Measurements from ENCODE around the gene SERPINB6. TPM values are rescaled to one million over a fixed set of nuclear protein-coding genes. Genes with fewer than 3 reads are reported as not detected.
"Not testable (repeated sequence)": the region's sequence is repeated elsewhere in the genome, so short reads cannot be mapped to it uniquely, and the experiment has no call there.

The SERPINB6 gene
- total RNA-seq, 1 donor from 2014 or later = 56.1 TPM

GRCh38 chr6:2973676-2974075, 2.3 kb upstream of the SERPINB6 start:
- ChIA-PET CTCF (no interaction called here), POLR2A (no interaction called here)
- Mint-ChIP-seq H3K4me1 (peaks cover 25% of the 10 kb centered on the region), H3K36me3 (ENCODE audit: low read depth) (no peaks in the 10 kb centered on the region), H3K27me3 (peaks cover 7% of the 10 kb centered on the region), H3K4me3 (peak overlapping the region; percentile 5), H3K27ac (no peak overlapping the region), H3K9me3 (no peaks in the 10 kb centered on the region)
- no peak for TF ChIP-seq CTCF (IDR thresholded peaks at IDR 0.05)
- DNase-seq = no peak
- ATAC-seq (ENCODE audit: low read depth) = no peak
- intact Hi-C loops (cut with micrococcal nuclease) = no loop called here

DNA sequence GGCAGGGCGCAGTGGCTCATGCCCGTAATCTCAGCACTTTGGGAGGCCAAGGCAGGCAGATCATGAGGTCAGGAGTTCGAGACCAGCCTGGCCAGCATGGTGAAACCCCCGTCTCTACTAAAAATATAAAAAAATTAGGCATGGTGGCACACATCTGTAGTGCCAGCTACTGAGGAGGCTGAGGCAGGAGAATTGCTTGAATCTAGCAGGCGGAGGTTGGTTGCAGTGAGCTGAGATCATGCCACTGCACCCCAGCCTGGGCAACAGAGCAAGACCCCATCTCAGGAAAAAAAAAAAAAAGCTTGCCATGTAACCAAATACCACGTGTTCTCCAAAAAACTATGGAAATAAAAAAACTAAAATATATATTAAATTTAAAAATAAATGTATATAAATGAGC, 1.8 kb upstream of the SERPINB6 start:
- ATAC-seq (ENCODE audit: low read depth); intact Hi-C loops (cut with micrococcal nuclease); H3K9me3 Mint-ChIP-seq; DNase-seq; H3K4me3 Mint-ChIP-seq; CTCF ChIA-PET; H3K27me3 Mint-ChIP-seq; H3K36me3 Mint-ChIP-seq (ENCODE audit: low read depth); H3K27ac Mint-ChIP-seq; POLR2A ChIA-PET: not testable (repeated sequence)
- H3K4me1 Mint-ChIP-seq = peaks cover 25% of the 10 kb centered on the region

DNA sequence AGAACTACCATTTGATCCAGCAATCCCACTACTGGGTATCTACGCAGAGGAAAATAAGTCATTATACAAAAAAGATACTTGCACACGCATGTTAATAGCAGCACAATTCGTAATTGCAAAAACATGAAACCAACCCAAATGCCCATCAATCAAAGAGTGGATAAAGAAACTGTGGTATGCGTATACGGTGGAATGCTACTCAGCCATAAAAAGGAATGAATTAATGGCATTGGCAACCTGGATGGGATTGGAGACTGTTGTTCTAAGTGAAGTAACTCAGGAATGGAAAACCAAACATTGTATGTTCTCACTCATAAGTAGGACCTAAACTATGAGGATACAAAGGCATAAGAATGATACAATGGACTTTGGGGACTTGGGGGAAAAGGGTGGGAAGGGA, 1.3 kb upstream of the SERPINB6 start:
- POLR2A ChIA-PET = interaction anchor here (1.3 to 1.6 kb wide), 3 partner anchors 16 to 95 kb away, joined by 4 to 23 read pairs (median 10); partner anchors contain the start of gene RIPK1
- DNase-seq; H3K27me3 Mint-ChIP-seq; intact Hi-C loops (cut with micrococcal nuclease); ATAC-seq (ENCODE audit: low read depth); H3K27ac Mint-ChIP-seq; H3K36me3 Mint-ChIP-seq (ENCODE audit: low read depth); H3K9me3 Mint-ChIP-seq; CTCF ChIA-PET: not testable (repeated sequence)
- Mint-ChIP-seq H3K4me1 (peaks cover 29% of the 10 kb centered on the region), H3K4me3 (peak overlapping the region; percentile 88)

DNA sequence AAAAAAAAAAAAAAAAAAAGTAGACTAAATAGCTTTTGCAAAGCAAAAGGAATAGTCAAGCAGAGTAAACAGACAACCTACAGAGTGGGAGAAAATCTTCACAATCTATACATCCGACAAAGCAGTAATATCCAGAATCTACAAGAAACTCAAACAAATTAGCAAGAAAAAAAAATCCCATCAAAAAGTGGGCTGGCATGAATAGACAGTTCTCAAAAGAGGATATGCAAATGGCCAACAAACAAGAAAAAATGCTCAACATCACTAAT, 786 bp upstream of the SERPINB6 start:
- H3K9me3 Mint-ChIP-seq; DNase-seq; H3K36me3 Mint-ChIP-seq (ENCODE audit: low read depth); intact Hi-C loops (cut with micrococcal nuclease); ATAC-seq (ENCODE audit: low read depth); H3K27me3 Mint-ChIP-seq: not testable (repeated sequence)
- peak overlapping the region; percentile 88 for H3K4me3 Mint-ChIP-seq
- ChIA-PET CTCF (interaction anchor here (0.7 kb wide), 1 partner anchor 20 kb away, joined by 3 read pairs; no protein-coding TSS in a partner anchor), POLR2A (interaction anchor here (0.9 to 1.6 kb wide), 7 partner anchors 17 to 131 kb away, joined by 3 to 23 read pairs (median 6); partner anchors contain the start of genes RIPK1 and SERPINB1)
- peaks cover 35% of the 10 kb centered on the region for H3K4me1 Mint-ChIP-seq
- peak overlapping the region; percentile 85 for H3K27ac Mint-ChIP-seq

DNA sequence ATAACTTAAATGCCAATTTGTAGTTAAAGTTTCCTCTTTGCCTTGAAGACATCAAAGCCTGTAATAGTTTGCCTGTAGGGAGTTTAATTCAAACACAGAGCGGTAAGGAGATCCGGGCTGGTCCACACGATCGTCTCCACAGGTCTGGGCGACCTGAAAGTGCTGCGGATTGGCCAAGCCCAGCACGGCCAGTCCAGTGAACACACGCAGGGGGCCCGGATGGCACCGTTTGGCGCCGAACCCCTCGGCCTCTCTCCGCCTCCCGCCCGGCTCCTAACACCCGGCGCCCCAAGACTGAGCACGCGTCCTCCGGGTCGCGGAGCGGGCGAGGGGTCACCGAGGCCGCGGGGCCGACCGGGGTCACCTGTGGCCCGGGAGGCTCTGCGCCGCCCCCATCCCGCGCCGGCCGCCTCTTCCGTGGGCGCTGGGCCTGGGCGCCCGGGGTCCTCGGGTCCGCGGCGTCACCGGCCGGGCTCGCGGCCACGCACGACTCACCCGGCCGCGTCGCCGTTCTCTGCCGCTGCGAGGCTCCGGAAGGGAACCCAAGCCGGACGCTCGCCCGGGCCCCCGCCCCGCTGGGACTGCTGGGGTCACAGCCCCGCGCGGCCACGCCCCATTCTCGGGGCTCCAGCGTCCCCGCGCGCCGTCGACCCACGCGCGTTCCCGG, 481 bp downstream of the SERPINB6 start:
- ATAC-seq (ENCODE audit: low read depth) (peak; percentile 75), DNase-seq (no peak)
- peak overlapping the region; percentile 82 for H3K27ac Mint-ChIP-seq
- H3K9me3 Mint-ChIP-seq = no peaks in the 10 kb centered on the region
- intact Hi-C loops (cut with micrococcal nuclease) = loop anchor here (1.0 to 2.0 kb wide), 5 partner anchors 13 to 38 kb away; no protein-coding TSS in a partner anchor
- no peaks in the 10 kb centered on the region for H3K27me3 Mint-ChIP-seq
- ChIA-PET POLR2A (interaction anchor here (0.6 to 1.6 kb wide), 8 partner anchors 10 to 129 kb away, joined by 3 to 23 read pairs (median 4); partner anchors contain the start of gene SERPINB1), CTCF (no interaction called here)
- peak overlapping the region; percentile 88 for H3K4me3 Mint-ChIP-seq
- TF ChIP-seq CTCF (IDR thresholded peaks at IDR 0.05) = no peak
- peaks cover 2% of the 10 kb centered on the region for H3K36me3 Mint-ChIP-seq (ENCODE audit: low read depth)
- H3K4me1 Mint-ChIP-seq = peaks cover 40% of the 10 kb centered on the region

GRCh38 chr6:2970034-2970685, 1.2 kb downstream of the SERPINB6 start:
- ChIA-PET CTCF (no interaction called here), POLR2A (interaction anchor here (0.7 kb wide), 1 partner anchor 129 kb away, joined by 6 read pairs; the partner anchor contains the start of gene SERPINB1)
- H3K27ac Mint-ChIP-seq = peak overlapping the region; percentile 82
- no peak for TF ChIP-seq CTCF (IDR thresholded peaks at IDR 0.05)
- no peak for ATAC-seq (ENCODE audit: low read depth)
- intact Hi-C loops (cut with micrococcal nuclease) = loop anchor here (1.0 to 2.0 kb wide), 3 partner anchors 12 to 37 kb away; no protein-coding TSS in a partner anchor
- peaks cover 40% of the 10 kb centered on the region for H3K4me1 Mint-ChIP-seq
- H3K4me3 Mint-ChIP-seq = peak overlapping the region; percentile 88
- H3K36me3 Mint-ChIP-seq (ENCODE audit: low read depth) = peaks cover 2% of the 10 kb centered on the region
- H3K27me3 Mint-ChIP-seq = no peaks in the 10 kb centered on the region
- DNase-seq = no peak
- H3K9me3 Mint-ChIP-seq = no peaks in the 10 kb centered on the region
